Panc1 (cell line): Measurements from ENCODE around the gene ANXA6. TPM values are rescaled to one million over a fixed set of nuclear protein-coding genes. Genes with fewer than 3 reads are reported as not detected.
"Not testable (repeated sequence)": the region's sequence is repeated elsewhere in the genome, so short reads cannot be mapped to it uniquely, and the experiment has no call there.

ENCODE experiments used
- ATAC-seq: fragments of 200-7000 bp; cut with Tn5 transposase; 2 replicates; pipeline ENCODE4 v1.9.1; 2020; ENCODE audit warnings: mild to moderate bottlenecking, moderate library complexity
- BruUV-seq: library from RNA; stranded (reverse); fragments of 400-500 nt; replicated peaks from 2 replicates; lab custom pipeline; 2021; lab: Mats Ljungman, UMichigan
- CTCF ChIA-PET: fragments of 300-600 bp; sonication (Branson Sonifier 250); formaldehyde crosslinking; loops from one replicate; lab custom pipeline; 2022; ENCODE audit warnings: antibody characterized with exemption; lab: Charles Lee
- POLR2A ChIA-PET: fragments of 300-600 bp; sonication (Branson Sonifier 250); formaldehyde crosslinking; loops from one replicate; lab custom pipeline; 2022; ENCODE audit warnings: antibody characterized with exemption; lab: Charles Lee
- DNase-seq: peaks from one replicate; pipeline ENCODE4 v3.0.0-alpha.2; 2010; ENCODE audit warnings: low read depth, low spot score
- H3K27ac ChIP-seq: 2 replicates; pipeline ENCODE4 v1.5.1; 2011; ENCODE audit warnings: mild to moderate bottlenecking, low read length, inconsistent platforms
- H3K27me3 ChIP-seq: fragments of 200-500 bp; sonication (Bioruptor generic); 2 replicates; pipeline ENCODE4 v1.6.0; 2014; ENCODE audit warnings: low read length, inconsistent platforms; ENCODE audit not compliant: control insufficient read depth, insufficient read depth
- H3K36me3 ChIP-seq: fragments of 200-500 bp; sonication (Bioruptor generic); 2 replicates; pipeline ENCODE4 v1.5.1; 2014; ENCODE audit warnings: inconsistent platforms, mild to moderate bottlenecking, low read length, moderate library complexity; ENCODE audit not compliant: control insufficient read depth, insufficient read depth
- H3K4me1 ChIP-seq: 2 replicates; pipeline ENCODE4 v1.5.1; 2011; ENCODE audit warnings: inconsistent platforms, mild to moderate bottlenecking, low read length, moderate library complexity; ENCODE audit not compliant: control insufficient read depth, insufficient read depth
- H3K4me3 ChIP-seq, 2 experiments: 2 replicates each; pipeline ENCODE4 v1.5.1; 2011 to 2012; ENCODE audit warnings: low read depth in 2 of 2, low read length in 2 of 2, mild to moderate bottlenecking in 2 of 2, inconsistent platforms in 1 of 2, moderate library complexity in 1 of 2
- H3K9me3 ChIP-seq: fragments of 200-500 bp; sonication (Bioruptor generic); 2 replicates; pipeline ENCODE4 v1.5.1; 2014; ENCODE audit warnings: low read depth, mild to moderate bottlenecking, inconsistent platforms, low read length, moderate library complexity; ENCODE audit not compliant: control insufficient read depth, insufficient read depth
- CTCF ChIP-seq: fragments of 450-650 bp; IDR thresholded peaks from 2 replicates; pipeline ENCODE4 v1.5.1; 2017; ENCODE audit warnings: mild to moderate bottlenecking
- POLR2AphosphoS5 ChIP-seq: IDR thresholded peaks from 2 replicates; pipeline ENCODE4 v1.6.1; 2012; ENCODE audit warnings: mild to moderate bottlenecking, low read depth, low read length, moderate library complexity
- REST ChIP-seq, 2 experiments: IDR thresholded peaks; 2 replicates each; pipeline ENCODE4 v1.6.1; 2011 to 2012; ENCODE audit warnings: low read depth in 2 of 2, control low read depth in 1 of 2, low read length in 1 of 2, mild to moderate bottlenecking in 1 of 2, moderate library complexity in 1 of 2; ENCODE audit not compliant: insufficient read depth in 1 of 2
- SIN3A ChIP-seq: IDR thresholded peaks from 2 replicates; pipeline ENCODE4 v1.6.1; 2012; ENCODE audit warnings: low read depth, mild to moderate bottlenecking, low read length, moderate library complexity, borderline replicate concordance; ENCODE audit not compliant: insufficient read depth
- TCF7L2 ChIP-seq: IDR thresholded peaks from 2 replicates; pipeline ENCODE4 v1.6.1; 2011; ENCODE audit warnings: mild to moderate bottlenecking, low read depth, low read length, inconsistent platforms
- in situ Hi-C: cut with HindIII; loops from 2 replicates; pipeline ENCODE4 v1.10.0; 2016; ENCODE audit warnings: low sequenced_read_pairs, low pct_unique_long_range_greater_than_20kb
- intact Hi-C: fragments of 100-400 bp; cut with micrococcal nuclease; formaldehyde crosslinking; loops from one replicate; pipeline ENCODE4 v1.10.0; 2022; ENCODE audit not compliant: unreplicated experiment
- total RNA-seq: library from RNA; stranded (reverse); gene quantifications from one replicate; pipeline ENCODE4 v1.2.1, GENCODE V29; 2021; ENCODE audit not compliant: unreplicated experiment

Gene ANXA6
- total RNA-seq, 1 experiment from 2014 or later, result 60.0 TPM

GRCh38 chr5:151198861-151199260, 41.3 kb upstream of the ANXA6 start:
- Histone ChIP-seq H3K4me1 (no peaks in the 10 kb centered on the region), H3K4me3 (no peak overlapping the region), H3K9me3 (no peaks in the 10 kb centered on the region), H3K27me3 (no peaks in the 10 kb centered on the region), H3K36me3 (no peaks in the 10 kb centered on the region), H3K27ac (no peak overlapping the region)
- no peak for ATAC-seq
- ChIA-PET CTCF (no interaction called here), POLR2A (no interaction called here)
- in situ Hi-C loops, result no loop called here
- intact Hi-C loops, result no loop called here
- TF ChIP-seq CTCF (no peak), SIN3A (no peak), REST (IDR thresholded peaks at IDR 0.05; ENCODE audit: insufficient read depth in 1 of 2, low read depth in 2 of 2, low read length in 1 of 2) (no peak), TCF7L2 (no peak), POLR2AphosphoS5 (no peak)
- no TSS peak for BruUV-seq
- no peak for DNase-seq

- DNase-seq, H3K4me1 ChIP-seq, H3K27me3 ChIP-seq, H3K9me3 ChIP-seq, H3K27ac ChIP-seq, POLR2A ChIA-PET, ATAC-seq, H3K4me3 ChIP-seq, CTCF ChIA-PET, H3K36me3 ChIP-seq, intact Hi-C loops, BruUV-seq, in situ Hi-C loops: not testable (repeated sequence)
Measured at GRCh38 chr5:151197291-151197600, 39.7 kb upstream of the ANXA6 start.

DNA sequence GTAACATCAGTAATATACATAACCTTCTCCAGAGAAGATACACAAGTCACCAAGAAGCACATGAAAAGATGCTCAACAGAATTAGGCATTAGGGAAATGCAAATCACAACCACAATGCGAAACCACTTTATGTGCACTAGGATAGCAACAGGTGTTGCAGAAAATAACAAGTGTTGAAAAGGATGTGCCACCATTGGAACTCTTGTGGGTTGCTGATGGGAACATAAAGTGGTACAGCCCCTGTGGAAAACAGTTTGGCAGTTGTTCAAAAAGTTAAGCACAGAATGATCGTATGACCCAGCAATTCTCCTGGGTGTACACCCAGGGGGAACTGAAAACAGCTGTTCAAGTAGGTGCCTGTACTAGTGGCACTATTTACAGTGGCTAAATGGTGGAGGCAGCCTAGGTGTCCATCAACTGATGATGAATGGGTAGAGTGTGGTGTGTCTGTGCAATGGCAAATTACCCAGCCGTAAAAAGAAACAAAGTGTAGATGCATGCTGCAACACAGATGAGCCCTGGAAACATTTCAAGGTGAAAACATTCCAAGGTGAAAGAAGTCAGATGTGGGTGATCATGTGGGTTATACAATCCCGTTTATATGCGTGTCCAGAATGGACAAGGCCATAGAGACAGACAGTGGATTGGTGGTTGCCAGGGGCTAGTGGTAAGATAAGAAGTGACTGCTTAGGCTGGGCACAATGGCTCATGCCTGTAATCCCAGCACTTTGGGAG, 39.1 kb upstream of the ANXA6 start:
- ChIA-PET POLR2A (no interaction called here), CTCF (no interaction called here)
- H3K36me3 ChIP-seq, result no peaks in the 10 kb centered on the region
- H3K4me3 ChIP-seq, result no peak overlapping the region
- intact Hi-C loops, result no loop called here
- BruUV-seq, result no TSS peak
- no peaks in the 10 kb centered on the region for H3K27me3 ChIP-seq
- no peak for DNase-seq
- H3K9me3 ChIP-seq, result no peaks in the 10 kb centered on the region
- no peak overlapping the region for H3K27ac ChIP-seq
- in situ Hi-C loops, result no loop called here
- no peaks in the 10 kb centered on the region for H3K4me1 ChIP-seq
- ATAC-seq, result no peak
- TF ChIP-seq REST (IDR thresholded peaks at IDR 0.05; ENCODE audit: insufficient read depth in 1 of 2, low read depth in 2 of 2, low read length in 1 of 2), result no peak
- no peak for TF ChIP-seq TCF7L2
- no peak for TF ChIP-seq SIN3A
- no peak for TF ChIP-seq CTCF
- no peak for TF ChIP-seq POLR2AphosphoS5
